Keratinocyte (primary cell): Measurements from ENCODE around the gene KDM1B.

Experiments used
- EZH2 ChIP-seq: IDR thresholded peaks from one replicate; pipeline ENCODE4 v1.6.1; 2012; ENCODE audit warnings: inconsistent platforms, mild to moderate bottlenecking, low read length, moderate library complexity
- TF ChIP-seq, protein P1 (sequence below), 3 experiments: IDR thresholded peaks in 1 of 3; conservative IDR thresholded peaks in 1 of 3; optimal IDR thresholded peaks in 1 of 3; 2 replicates in 2 of 3; 3 replicates in 1 of 3; pipeline versions ENCODE3 to v1.5.1; 2011; ENCODE audit warnings: low read length in 3 of 3, mild to moderate bottlenecking in 3 of 3, moderate library complexity in 2 of 3, control low read depth in 1 of 3, inconsistent platforms in 1 of 3; ENCODE audit not compliant: insufficient read depth in 2 of 3; ENCODE audit errors: extremely low read depth in 1 of 3

GRCh38 chr6:18155150-18155863 lies at the start of gene KDM1B:
- TF ChIP-seq, protein P1, sequence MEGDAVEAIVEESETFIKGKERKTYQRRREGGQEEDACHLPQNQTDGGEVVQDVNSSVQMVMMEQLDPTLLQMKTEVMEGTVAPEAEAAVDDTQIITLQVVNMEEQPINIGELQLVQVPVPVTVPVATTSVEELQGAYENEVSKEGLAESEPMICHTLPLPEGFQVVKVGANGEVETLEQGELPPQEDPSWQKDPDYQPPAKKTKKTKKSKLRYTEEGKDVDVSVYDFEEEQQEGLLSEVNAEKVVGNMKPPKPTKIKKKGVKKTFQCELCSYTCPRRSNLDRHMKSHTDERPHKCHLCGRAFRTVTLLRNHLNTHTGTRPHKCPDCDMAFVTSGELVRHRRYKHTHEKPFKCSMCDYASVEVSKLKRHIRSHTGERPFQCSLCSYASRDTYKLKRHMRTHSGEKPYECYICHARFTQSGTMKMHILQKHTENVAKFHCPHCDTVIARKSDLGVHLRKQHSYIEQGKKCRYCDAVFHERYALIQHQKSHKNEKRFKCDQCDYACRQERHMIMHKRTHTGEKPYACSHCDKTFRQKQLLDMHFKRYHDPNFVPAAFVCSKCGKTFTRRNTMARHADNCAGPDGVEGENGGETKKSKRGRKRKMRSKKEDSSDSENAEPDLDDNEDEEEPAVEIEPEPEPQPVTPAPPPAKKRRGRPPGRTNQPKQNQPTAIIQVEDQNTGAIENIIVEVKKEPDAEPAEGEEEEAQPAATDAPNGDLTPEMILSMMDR (optimal IDR thresholded peaks at IDR 0.05 in 1 of 3, IDR thresholded peaks at IDR 0.05 in 1 of 3, conservative IDR thresholded peaks at IDR 0.05 in 1 of 3; ENCODE audit: extremely low read depth in 1 of 3, insufficient read depth in 2 of 3, low read length in 3 of 3) = no peak
- TF ChIP-seq EZH2 = no peak
